HL-60/S4 treated with phorbol 12-myristate 13-acetate at 8.2 ng/mL for 4 days and 3 days (cell line): ENCODE data around the gene BHLHE23.
"Not testable (repeated sequence)": the region's sequence is repeated elsewhere in the genome, so short reads cannot be mapped to it uniquely, and the experiment has no call there.

Experiments
- in situ Hi-C: fragments of 300-500 bp; cut with MboI; formaldehyde crosslinking; loops from 2 replicates; pipeline ENCODE4 v1.15.0; 2022; ENCODE audit warnings: low sequenced_read_pairs

The BHLHE23 gene

DNA sequence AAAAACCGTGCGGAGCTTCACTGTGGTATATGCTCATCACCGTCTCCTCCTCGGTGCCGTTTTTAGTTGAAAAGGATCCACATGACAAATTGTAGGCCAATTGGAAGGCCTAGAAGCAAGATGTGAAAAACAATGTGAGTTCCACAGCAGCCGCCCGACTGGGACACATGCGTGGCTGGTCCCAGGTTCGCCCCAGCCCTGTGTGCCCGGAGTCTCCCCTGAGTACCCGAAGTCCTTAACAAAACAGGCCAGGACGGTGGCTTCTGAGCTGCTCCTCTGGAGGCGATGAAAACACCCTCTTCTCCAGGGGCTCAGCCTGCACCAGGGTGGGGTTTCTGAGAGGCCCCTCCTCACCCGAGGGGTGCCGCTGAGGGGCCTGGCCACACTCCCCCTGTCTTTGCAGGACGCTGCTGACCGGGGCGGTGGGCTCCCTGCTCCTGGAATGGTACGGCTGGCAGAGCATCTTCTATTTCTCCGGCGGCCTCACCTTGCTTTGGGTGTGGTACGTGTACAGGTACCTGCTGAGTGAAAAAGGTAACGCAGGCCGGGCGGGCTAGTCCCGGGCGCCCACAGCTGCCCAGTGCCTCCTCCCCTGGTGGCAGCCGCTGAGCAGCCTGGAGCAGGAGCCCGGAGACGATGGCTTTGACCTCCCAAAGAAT lies 44.4 kb downstream of the BHLHE23 start:
- in situ Hi-C loops: no loop called here

GRCh38 chr20:62961799-62962198 lies 45.0 kb downstream of the BHLHE23 start:
- in situ Hi-C loops: no loop called here

GRCh38 chr20:62961310-62961783 lies 45.4 kb downstream of the BHLHE23 start:
- in situ Hi-C loops: no loop called here

GRCh38 chr20:62960446-62961309 lies 46.1 kb downstream of the BHLHE23 start:
- in situ Hi-C loops: not testable (repeated sequence)

DNA sequence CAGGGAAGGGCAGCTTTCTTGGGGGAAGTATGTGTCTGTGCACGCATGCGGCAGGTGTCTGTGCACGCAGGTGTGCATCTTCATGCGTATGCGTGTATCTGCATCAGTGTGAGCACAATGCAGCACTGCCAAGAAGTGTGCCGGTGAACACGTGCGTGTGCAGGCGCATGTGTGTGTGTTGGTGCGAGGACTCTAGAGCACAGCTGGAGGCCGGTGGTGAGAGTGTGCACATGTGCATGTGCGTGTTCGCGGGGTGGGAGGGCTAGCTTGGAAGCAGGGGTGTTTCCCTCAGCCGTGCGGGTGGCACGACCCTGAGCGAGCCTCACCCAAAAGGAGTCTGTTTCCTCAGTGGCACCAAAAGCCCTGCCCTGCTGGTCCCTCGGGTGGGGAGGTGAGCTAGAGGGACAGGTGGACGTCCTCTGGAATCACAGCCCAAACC lies 46.7 kb downstream of the BHLHE23 start:
- in situ Hi-C loops: no loop called here

DNA sequence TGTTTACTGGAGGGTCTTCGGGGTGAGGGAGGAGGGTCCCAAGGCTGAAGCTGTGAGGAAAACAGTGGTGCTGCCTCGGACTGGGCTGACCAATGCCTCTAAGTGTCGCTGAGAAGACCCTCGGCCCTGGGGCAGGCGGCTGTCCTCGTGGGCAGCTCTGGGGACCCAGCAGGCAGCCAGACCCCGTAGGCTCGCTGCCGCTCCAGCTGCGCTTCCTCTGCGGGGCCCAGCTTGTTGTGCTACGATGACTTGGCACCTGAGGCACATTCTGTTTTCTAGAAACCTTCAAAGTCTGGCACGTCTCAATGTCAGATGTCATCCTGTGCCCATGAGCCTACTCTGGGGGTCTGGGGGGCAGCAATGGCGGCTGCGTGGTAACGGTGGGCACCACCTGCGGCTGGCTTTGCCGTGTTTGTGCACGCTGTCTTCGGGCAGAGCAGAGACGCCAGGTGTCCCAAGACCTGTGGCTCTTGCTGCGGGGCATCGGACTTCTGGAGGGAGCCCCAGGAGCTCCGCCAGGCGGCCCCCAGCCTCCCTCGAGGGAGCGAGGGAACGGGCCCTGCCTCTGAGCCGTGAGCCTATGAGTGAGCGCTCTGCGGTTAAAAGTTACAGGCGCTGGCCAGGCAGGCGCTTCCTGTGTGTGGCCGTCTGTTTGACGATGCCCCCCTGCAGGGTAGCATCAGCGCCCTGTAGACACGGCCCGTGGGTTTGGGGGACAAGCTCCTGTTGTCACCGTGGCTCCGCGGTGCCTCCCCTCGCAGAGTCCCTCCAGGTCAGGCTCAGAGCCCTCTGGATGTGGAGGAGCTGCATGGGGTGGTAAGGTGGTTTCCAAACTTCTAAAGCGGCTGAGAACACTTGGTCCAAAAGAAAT lies 47.4 kb downstream of the BHLHE23 start:
- in situ Hi-C loops: no loop called here

GRCh38 chr20:62958388-62959100 lies 48.2 kb downstream of the BHLHE23 start:
- in situ Hi-C loops: no loop called here

DNA sequence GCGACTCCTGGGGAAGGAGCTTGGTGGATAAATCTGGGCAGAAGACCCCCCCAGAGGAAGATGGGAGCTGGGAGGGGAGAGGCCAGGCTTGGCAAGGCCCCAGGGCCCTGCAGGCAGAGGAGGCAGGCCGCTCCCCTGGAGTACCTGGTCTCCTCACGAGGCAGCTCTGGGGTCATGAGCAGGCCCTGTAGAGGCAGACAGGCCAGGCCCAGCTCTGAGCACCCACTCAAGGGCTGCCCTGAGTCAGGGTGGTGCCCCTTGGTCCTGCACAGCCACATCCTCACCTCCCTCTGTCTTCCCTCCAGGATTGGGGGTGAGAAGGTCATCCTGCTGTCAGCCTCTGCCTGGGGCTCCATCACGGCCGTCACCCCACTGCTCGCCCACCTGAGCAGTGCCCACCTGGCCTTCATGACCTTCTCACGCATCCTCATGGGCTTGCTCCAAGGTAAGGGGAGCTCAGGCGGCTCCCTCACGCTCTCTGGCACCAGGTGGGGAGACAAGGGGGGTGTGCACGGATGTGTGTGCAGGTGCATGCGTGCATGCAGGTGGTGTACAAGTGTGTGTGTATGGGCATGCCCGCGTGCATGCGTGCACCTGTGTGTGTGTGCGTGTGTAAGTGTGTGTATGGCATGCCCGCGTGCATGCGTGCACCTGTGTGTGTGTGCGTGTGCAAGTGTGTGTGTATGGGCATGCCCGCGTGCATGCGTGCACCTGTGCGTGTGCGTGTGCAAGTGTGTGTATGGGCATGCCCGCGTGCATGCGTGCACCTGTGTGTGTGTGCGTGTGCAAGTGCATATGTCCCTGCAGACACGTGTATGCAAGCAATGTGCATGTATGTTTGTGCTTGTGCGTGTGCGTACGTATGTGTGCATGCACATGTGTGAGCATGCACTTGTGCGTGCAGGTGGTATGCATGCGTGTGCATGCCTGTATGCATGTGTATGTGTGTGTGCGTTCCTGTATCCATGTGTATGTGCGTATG lies 49.3 kb downstream of the BHLHE23 start:
- in situ Hi-C loops: no loop called here

- in situ Hi-C loops: no loop called here
These were observed 50.2 kb downstream of the BHLHE23 start for GRCh38 chr20:62956387-62957135.
